Measurements from ENCODE around the gene AK5.
"Not testable (repeated sequence)": the region's sequence is repeated elsewhere in the genome, so short reads cannot be mapped to it uniquely, and the experiment has no call there.

The AK5 gene

DNA sequence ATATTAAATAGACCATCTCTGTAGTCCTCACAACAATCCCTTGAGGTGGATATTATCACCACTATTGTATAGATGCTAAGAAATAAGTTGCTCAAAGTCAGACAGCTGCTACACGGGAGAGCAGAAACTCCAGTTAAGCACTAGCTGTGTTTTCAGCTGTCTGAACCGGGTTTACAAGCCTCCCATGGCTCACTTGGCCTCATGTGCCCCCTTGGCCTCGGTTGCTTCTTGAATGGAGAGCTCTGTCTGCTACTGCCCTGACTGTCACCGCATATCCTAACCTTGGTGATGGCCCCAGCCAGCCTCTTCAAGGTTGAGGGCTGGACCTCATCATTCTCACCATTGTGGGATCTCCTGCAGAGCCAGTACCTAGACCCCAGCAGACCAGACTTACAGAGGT lies 123.4 kb downstream of the AK5 start:
- DNase-seq, result no peak

DNA sequence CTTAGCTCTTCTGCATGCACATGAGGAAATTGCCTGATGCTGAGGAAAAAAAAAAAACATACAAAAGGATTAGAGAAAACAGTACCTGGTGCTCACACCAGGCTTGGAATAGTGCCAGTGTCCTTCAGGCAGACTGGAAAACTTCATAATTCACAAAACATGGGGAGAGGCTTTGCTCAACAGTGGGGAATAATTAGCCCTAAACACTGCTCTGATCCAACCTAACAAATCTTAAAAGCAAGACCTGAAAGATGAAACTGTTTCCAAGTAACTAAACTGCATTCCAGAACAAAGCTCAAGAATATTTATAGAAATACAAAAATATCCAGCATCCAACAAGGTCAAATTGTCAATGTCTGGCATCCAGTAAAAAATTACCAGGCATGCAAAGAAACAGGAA lies 124.8 kb downstream of the AK5 start:
- DNase-seq, result no peak

DNA sequence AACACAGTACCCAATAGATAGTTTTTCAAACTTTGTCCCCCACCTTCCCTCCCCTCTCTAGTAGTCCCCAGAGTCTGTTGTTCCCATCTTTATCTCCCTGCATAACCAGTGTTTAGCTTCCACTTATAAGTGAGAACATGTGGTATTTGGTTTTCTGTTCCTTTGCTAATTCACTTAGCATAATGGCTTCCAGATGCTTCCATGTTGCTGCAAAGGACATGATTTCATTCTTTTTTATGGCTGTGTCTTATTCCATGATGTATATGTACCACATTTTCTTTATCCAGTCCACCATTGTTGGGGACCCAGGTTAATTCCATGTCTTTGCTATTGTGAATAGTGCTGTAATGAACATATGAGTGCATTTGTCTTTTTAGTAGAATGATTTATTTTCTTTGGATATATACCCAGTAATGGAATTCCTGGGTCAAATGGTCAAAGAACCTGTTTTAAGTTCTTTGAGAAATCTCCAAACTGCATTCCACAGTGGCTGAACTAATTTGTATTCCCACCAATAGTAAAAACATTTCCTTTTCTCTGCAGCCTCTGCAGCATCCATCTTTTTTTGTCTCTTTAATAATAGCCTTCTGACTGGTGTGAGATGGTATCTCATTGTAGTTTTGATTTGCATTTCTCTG lies 126.0 kb downstream of the AK5 start:
- DNase-seq, result no peak

DNA sequence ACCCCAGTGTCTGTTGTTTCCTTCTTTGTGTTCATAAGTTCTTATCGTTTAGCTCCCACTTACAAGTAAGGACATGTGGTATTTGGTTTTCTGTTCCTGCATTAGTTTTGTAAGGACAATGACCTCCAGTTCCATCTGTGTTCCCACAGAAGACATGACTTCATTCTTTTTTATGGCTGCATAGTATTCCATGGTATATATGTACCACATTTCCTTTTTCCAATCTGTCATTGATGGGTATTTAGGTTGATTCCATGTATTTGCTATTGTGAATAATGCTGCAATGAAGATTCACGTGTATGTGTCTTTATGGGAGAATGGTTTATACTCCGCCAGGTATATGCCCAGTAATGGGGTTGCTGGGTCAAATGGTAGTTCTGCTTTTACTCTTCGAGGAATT lies 127.1 kb downstream of the AK5 start:
- DNase-seq, result not testable (repeated sequence)

DNA sequence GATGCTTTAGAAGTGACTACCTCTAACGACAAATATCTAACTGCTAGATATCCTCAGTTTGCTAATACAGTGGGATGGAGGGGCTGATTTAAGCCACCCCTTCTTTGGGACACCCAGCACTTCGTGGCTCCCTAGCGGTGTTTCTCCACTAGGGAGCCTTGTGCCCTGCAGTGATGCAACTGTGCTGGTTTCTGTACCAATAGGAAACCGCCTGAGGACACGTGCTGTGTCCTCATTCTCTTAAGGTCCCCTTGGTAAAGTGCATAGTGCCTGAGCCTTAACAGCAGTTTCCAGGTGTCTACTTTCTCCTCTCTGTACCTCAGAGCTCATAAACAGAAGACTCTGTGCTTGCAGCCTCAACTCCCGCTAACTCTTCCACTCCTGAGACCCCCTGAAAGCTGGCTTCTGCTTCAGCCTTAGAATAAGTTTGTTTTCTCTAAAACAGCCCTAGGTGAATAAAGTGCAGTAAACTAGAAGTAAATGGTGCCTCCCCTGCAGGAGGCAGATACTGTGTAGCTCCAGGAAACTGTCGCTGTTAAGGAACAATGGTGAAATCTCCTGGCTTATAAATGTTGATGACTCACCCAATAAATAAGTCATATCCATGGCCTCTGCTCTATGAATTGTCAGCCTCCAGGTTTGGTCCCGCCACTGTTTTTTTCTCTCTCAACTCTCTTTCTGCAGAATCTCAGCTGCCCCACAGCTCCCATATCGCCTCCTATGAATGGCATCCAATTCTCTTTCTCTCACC lies 130.4 kb downstream of the AK5 start:
- DNase-seq, result no peak

DNA sequence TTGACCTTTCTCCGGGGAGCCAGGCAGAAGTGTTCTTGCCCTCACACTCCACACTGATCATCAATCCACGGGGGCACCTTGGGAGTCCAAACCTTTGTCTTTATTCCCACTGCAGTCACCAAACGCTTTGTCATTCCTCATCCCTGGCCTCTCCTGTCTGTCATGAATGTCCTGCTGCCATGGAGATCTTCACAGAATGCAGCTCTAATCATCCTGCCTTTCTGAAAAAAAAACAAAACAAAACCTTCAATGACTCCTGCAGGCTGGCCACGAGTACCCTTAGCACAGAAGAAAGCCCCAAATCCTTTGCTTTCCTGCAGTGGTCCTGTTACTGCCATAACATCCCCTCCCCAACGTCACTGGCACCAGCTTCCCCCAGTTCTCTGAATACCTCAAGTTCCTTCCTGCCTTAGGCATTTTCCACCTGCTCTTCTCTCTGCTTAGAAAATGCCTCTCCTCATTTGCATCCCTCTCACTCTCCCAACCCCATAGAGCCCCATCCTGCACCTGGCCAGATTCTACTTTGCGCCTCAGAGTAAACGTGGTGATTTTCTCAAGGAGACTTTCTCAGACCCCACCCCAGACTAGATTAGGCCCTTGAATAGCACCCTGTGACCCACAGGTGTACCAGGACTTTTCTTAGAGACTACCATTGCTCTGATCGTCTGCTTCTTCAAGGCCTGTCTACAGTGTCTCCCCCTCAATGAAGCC lies 131.2 kb downstream of the AK5 start:
- no peak for DNase-seq

DNA sequence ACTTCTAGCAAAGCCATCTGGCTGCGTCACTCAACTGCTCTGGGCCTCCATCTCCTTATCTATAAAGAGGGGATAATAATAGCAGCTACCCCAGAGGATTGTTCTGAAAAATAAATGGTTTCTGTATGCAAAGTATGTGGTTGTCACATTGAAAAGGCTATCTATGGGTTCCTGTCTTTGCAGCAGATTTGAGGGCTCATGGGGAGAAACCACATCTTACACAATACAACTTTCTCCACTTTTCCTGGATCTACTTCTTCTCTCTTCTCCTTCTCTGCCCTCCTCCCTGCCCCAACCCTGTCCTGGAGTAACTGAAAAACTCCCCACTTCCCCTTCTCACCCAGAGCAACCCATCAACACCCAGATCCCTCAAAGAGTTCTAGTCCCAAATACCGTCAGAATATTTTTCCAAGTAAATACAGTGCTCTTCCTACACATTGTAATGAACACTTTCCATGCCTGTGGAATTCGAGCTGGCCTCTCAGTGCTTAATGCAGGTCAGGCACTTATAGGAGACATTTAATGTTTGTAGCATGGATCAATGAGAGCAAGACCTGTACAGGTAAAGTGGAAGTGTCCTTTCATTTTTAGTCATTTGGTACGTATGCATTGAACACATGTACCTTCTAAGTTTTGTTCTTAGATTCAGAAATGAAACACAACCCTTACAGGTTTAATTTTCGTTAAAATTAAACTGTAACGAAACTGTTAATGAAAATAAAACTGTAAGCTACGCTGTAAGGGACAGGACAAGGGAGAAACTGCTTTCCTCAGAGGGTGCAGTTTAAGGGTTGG lies 131.9 kb downstream of the AK5 start:
- no peak for DNase-seq

DNA sequence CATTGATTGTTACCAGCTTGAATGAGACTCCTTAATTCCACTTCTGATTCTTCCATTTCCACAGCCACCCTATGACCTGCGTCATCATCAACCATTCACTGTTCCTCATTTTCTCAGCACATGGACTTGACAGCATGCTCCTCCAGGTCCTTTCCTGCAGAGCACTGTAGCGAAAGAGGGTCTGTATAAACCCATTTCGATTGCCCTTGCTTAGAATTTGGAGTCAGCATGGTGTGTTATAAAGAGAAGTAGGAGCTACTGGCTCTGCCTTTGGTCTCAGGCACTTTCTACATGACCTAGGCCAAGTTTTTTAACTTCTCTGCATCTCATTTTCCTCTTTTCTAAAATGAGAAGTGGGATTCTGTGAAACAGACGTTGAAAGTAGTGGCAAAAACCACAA lies 133.8 kb downstream of the AK5 start:
- no peak for DNase-seq

DNA sequence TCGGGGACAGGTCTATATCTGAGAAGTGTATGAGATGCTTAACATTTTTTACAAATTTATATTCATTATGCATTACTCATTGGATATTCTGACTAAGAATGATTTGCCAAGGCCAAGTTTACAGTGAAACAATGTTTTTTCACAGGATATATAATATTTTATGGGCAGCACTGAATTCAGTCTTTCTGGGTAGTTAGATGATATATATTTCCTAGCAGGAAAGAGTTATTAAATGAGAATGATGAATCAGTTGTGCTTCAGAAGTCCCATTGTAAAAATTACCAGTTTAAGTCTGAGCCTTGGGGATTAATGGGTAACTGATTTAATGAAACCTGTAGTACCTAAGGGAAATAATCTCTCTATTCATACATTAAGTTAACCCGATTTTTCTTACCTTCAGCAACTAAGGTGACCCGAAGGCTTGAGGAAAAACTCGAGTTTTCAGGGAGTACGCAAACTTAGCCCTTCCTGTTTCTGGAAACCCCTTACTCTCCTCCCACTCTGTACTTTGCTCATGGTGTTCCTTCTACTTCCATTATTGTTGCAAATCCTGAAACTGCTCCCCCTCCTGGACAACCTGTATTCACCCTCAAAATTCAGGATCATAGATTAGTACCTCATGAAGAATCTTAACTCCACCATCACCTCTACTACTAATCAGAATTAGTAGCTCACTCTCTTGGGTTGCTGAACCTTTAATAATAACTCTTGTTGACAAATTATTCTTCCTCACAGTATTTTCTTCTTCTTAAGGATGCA lies 135.1 kb downstream of the AK5 start:
- no peak for DNase-seq

DNA sequence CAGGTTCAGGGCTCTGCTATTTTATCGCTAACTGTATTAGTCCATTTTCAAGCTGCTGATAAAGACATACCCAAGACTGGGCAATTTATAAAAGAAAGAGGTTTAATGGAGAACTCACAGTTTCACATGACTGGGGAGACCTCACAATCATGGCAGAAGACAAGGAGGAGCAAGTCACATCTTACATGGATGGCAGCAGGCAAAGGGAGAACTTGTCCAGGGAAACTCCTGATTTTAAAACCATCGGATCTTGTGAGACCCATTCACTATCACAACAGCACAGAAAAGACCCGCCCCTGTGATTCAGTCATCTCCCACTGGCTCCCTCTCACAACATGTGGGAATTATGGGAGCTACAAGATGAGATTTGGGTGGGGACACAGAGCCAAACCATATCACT lies 136.2 kb downstream of the AK5 start:
- DNase-seq, result not testable (repeated sequence)

DNA sequence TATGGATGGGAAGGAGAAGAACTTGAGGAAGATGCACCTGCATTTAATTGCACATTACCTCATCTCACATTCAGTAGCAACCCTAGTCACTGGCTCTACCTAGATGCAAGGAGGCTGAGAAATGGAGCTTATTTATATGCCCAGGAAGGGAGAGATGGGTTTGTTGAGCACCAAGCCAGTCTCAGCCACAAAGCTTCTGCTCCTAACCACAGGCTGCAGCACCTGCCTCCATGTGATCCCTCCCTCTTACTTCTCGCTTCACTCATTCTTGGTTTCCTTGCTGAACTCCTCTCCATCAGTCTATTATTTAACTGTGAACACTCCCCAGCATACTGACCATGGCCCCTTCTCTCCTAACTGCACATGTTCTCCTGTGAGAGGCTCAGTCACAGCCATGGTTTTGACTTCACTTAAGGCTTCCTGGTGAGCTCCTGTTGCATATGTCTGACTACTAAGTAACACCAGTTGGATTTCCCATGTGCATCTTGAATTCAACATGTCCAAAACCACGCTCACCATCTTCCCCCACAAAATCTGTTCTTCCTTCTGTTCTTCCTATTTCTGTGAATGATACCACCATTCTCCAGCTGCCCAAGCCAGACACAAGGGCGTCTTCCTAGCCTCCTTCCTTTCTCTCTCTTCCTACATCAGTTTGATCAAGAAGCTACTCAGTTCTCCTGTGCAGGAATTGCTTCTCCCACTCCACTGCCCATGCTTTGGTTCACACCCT lies 139.8 kb downstream of the AK5 start:
- DNase-seq, result no peak

DNA sequence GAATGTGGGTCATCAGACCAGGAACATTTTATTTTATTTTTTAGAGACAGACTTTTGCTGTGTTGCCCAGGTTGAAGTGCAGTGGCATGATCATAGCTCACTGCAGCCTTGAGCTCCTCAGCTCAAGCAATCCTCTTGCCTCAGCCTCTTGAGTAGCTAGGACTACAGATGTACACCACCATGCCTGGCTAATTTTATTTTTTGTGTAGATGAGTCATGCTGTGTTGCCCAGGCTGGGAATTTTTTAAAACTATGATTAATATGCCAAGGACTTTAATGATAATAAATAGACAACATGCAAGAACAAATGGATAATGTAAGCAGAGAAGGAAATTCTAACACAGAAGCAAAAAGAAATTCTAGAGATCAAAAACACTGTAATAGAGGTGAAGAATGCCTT lies 142.4 kb downstream of the AK5 start:
- no peak for DNase-seq

DNA sequence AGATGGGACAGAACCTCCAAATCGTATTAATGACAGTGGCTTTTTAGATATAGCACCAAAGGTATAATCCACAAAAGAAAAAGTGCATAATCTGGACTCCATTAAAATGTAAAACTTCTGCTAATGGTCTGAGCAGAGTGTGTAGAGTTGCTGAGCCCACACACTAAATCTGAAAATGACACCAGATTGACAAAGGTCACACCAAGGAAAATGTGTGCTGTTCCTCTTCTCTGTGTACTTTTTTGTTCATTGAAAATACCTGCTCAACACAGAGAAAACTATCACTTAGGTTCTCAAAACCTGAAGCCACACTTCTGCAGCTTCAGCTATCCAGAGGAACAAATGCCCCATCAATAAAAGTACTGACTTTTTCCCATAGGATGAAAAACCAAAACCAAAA lies 146.2 kb downstream of the AK5 start:
- no peak for DNase-seq

DNA sequence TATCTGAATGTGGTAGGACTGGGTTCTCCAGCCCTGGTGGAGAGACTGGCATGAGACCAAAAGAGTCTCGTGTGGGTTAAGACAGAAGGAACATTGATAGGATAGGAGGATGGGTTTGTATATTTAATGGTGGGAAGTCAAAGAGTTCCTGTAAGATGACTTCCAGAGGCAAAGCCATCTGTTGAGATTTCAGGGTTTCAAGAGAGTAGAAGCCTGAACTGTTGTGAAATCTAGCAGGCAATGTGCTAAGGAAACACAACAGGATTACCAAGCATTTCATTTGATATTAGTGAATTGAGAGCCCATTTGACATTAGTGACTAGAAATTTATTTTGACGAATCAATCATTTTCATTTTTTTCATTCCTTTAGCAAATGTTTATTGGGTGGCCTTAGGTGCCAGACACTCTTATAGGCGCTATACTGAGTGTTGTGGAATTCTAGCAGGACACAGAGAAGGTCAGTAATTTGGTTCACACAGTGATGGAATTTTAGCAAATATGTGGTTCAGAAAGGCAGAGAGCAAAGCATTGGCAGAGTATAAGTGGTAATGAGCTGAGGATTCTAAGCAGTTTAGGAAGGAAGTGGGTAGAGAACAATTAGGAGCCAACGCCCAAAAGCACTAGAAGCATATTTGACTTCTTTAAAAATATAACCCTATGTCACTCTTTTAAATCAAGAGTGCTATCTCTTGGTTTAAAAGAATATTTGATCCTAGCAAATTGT lies 149.3 kb downstream of the AK5 start:
- DNase-seq, result no peak

DNA sequence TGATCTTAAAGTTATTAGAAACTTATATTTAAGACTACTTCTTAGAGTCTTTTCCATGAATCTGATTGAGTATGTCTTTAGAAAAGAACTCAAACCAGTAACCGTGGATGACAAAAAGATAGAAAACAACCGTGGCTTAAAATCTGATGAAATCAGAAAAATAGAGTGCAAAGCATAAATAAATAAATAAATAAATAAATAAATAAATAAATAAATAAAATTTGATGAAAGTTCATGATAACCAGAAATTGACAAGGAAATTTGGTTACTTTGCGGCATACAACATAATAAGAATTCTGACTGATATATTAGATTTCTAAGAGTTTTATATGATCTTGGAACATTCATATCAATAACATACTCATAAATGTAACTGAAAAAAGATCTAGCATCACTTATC lies 152.1 kb downstream of the AK5 start:
- DNase-seq, result no peak

DNA sequence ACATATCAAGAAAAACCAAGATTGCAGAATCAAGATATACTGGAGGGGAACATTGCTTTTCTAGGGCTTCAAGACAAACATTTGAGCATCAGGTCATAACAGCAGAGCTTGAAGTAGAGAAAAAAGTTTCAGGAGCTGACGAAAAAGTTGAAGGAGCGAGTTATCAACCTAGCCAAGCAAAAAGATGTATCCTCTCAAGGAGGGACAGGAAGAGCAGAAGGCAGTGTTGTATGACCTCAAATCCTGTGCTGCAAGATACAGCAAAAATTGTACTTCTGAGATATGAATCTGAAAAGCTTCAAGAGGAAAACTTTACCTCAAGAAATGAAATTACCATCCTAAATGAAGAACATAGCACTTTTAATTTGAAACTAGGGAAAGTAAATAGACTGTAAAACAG lies 153.1 kb downstream of the AK5 start:
- DNase-seq, result no peak

DNA sequence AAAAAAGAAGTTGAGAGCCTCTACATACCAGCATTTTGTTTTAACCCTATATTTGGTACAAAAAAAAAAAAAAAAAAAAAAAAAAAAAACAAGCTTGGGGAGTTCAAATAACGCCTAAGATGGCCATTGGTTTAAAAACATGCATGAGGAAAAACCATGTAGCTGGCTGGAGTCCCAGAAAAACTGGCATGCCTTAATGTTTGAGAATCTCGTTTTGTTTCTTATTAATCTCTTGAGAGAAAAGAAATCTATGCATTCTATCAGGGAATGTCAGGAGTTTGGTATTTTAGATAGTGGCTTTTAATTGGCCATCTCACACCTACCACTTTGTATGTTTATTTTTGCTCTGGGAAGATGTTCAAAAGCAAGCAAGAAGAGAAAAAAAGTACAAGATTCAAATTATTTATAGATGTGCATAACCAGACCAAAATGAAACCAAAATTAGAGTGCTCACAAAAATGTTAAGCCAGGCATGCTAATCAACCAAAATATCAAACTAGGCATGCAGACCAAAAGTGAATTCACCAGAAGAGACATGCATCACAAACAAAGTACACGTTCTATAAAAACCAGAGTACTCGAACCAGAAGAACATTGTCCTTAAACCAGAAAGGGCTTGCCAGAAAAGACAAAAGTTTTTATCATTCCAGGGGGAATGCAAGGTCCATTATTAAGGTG lies 156.6 kb downstream of the AK5 start:
- DNase-seq, result no peak

DNA sequence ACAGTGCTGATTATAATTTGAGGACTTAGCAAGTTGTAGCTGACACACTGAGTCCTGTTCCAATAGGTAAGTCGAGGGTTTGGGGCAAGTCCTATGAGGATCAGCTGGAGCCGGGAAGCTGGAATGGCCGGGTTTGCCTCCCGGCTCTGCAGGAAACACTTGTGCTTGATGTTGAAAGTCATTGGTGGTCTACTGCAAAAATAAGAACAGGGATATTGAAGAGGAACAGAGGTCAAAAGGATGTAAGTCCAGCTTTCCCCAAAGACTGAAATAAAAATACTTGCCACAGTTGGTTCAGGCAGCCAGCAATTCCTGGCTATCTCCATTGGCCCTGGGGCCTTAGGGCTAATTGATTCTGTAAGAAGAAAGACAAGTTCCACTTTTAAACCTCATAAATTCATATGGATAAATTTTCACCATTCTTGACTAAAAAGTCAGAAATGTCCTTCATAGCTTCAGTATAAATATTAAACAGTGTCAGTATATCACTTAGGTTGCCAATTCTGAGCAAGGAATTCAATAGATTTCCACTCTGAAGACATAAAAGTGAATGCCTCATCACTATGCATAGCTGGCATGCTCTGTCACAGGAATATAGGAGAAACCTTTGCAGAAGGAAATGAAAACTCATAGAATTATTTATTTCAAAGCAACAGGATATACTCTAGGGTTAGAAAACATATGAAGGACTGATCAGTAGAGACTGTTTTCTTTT lies 165.2 kb downstream of the AK5 start:
- no peak for DNase-seq

DNA sequence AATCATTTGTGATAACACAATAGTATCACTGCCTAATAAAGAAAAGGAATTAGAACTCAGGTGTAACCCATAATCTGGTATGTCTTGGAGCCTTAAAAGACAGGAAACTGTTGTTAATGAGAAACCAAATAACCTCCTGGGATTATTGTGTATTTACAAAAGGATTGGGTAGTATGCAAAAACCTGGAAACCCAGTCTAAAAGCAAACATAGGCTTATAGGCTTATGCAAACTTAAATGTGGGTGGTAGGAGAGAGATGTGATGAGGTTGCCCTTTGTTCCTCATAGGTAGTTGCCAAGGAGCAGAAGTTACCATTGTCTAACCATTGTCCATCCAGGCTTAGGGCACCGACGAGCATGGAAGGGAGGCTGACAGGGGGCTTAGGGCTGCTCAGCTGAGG lies 165.8 kb downstream of the AK5 start:
- no peak for DNase-seq

DNA sequence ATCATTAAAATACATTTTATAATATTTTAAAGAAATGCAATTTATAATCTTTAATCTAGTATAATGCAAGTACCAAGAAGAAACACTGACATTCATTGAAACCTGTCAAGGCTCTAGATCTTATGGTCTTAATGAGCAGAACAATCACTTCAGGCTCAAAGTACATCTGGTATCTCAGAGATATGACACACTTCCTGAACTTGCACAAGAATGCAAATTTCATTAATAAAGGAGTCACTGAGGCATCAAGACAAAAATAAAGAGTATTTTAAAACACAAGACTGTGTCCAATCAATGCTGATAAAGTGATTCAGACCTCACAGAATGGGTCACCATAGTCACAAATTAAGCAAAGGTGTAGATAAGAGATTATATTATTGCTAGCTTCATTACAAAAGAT lies 178.1 kb downstream of the AK5 start:
- DNase-seq, result no peak
